GM19099 (cell line): ENCODE measurements around the gene SPATA31D1.

Experiments used
- POLR2A ChIP-seq: IDR thresholded peaks from 3 replicates; pipeline ENCODE4 v1.6.1; 2011; ENCODE audit warnings: low read depth; ENCODE audit not compliant: insufficient read length; ENCODE audit errors: extremely low read depth

SPATA31D1 gene

DNA sequence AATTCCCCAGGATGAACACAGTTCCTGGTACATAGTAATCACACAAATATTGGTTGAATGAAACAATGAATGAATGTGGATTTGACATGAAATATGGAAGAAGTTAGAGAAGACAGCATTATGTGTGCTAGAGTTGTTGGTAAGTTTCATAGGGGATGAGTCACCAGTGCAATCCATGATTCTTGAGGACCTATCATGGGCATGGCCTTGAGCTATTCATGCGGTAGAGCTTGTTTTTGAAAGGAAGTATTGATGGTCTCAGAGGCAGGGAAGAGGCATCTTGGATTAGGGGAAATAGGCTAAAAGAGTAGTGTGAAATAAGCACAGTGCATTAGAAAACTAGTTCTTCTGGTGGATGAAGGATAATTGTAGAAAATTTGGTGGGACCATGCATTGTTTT lies 22.1 kb downstream of the SPATA31D1 start:
- no peak for TF ChIP-seq POLR2A

- TF ChIP-seq POLR2A = no peak
Observed at GRCh38 chr9:82011133-82011532, 22.6 kb downstream of the SPATA31D1 start.

DNA sequence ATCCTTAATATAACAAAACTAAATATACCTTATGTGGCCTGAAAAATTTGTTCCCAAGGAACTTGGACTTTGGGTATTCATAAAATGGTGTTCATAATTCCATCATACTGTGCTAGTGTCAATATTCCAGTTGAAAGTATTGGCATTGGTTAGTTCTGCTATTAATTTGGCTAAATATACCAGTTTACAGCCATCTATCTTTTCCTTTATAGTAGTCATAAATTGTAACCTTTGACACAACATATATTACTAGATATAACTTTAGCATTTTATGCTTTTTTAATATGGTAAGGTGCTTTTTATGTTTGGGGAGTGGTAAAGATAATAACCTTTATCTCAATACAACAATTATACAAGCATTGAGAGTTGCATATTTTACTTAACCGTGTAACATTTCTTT lies 23.7 kb downstream of the SPATA31D1 start:
- no peak for TF ChIP-seq POLR2A

DNA sequence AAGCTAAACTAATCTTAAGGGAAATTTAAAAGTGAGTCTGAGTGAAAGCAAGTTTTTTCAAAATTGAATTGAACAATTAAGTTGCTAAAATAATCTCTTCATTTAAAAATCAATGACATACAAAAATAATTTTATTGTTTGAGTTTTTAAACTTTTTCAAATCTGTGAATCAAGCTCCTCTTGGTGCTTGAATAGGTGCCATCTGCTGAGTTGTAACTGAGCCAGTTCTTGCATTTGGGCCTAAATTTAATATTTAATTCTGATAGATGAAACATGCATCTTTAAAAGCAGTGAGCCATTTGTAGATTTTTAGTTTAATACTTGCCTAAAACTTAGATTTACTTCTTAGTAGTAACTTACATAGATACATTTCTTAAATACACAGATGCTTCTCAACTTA lies 31.8 kb downstream of the SPATA31D1 start:
- no peak for TF ChIP-seq POLR2A

DNA sequence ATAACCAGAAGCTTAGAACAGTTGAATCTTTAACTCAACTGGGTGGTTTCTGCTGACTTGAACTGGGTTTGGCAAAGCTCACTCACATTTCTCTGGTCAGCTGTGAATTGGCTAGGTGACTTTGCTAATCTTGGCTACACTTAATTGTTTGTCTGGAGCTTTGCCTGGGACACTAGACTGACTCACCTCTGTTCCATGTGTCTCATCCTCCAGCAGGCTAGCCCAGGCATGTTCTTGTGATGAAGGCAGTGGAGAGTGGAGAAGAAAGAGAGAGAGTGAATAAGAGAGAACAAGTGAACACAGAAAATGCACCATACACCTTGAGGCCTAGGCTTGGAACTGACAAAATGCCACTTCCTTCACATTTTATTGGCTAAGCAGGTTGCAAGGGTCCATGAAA lies 32.6 kb downstream of the SPATA31D1 start:
- no peak for TF ChIP-seq POLR2A

- TF ChIP-seq POLR2A = no peak
Observed at GRCh38 chr9:82022121-82022520, 33.5 kb downstream of the SPATA31D1 start.

GRCh38 chr9:82024908-82025307 lies 36.3 kb downstream of the SPATA31D1 start:
- TF ChIP-seq POLR2A = no peak

- no peak for TF ChIP-seq POLR2A
Observed at GRCh38 chr9:82031538-82032280, 43.1 kb downstream of the SPATA31D1 start.

- TF ChIP-seq POLR2A = no peak
Observed at GRCh38 chr9:82034956-82035731, 46.6 kb downstream of the SPATA31D1 start.

GRCh38 chr9:82036086-82036485 lies 47.5 kb downstream of the SPATA31D1 start:
- TF ChIP-seq POLR2A = no peak

GRCh38 chr9:82037126-82037525 lies 48.6 kb downstream of the SPATA31D1 start:
- no peak for TF ChIP-seq POLR2A

- TF ChIP-seq POLR2A = no peak
Observed at GRCh38 chr9:82038897-82039296, 50.3 kb downstream of the SPATA31D1 start.
